ENCODE data around the gene LCMT1. TPM values are rescaled to one million over a fixed set of nuclear protein-coding genes. Genes with fewer than 3 reads are reported as not detected.

The LCMT1 gene
- total and polyA plus RNA-seq, 2 experiments from 2014 or later = 45.8 to 79.5 TPM

DNA sequence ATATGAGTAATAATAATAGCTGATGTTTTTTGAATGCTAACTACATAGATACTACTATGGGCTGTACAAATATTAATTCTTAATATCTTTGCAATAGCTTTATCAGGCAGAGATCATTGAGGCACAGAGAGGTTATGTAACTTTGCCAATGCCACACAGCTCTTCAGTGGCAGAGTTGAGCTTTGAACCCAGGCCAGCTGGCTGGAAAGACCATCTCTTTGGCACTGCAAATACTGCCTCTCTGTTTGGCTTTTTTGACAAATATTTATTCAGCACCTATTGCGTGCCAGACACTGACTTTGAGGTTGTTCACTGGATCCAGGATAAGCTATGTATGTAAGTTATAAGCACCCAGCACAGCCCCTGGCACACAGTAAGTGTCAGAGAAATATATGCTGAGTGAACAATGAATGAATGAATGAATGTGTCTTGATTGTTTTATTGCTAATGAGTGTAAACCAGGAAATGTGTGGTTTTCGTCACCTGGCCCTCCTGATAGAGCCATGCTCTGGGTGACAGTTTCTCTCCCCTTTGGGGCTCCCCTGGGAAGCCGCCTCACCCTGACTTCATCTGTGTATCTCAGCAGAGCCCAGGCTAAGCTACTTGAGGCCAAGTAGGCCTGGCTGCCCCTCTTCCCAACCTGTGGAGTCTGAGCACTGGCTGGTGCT is 107.7 kb downstream of the LCMT1 start:
- Histone ChIP-seq H3K9me3 (ENCODE audit: low read depth) (no peaks in the 10 kb centered on the region), H3K36me3 (no peaks in the 10 kb centered on the region), H3K27me3 (no peaks in the 10 kb centered on the region), H3K4me1 (ENCODE audit: low read depth) (peaks cover 5% of the 10 kb centered on the region), H3K4me3 (no peak overlapping the region), H3K27ac (no peak overlapping the region)
- no peak for DNase-seq (ENCODE audit: low read depth in 1 of 2, low spot score in 1 of 2)
- TF ChIP-seq, protein P1, sequence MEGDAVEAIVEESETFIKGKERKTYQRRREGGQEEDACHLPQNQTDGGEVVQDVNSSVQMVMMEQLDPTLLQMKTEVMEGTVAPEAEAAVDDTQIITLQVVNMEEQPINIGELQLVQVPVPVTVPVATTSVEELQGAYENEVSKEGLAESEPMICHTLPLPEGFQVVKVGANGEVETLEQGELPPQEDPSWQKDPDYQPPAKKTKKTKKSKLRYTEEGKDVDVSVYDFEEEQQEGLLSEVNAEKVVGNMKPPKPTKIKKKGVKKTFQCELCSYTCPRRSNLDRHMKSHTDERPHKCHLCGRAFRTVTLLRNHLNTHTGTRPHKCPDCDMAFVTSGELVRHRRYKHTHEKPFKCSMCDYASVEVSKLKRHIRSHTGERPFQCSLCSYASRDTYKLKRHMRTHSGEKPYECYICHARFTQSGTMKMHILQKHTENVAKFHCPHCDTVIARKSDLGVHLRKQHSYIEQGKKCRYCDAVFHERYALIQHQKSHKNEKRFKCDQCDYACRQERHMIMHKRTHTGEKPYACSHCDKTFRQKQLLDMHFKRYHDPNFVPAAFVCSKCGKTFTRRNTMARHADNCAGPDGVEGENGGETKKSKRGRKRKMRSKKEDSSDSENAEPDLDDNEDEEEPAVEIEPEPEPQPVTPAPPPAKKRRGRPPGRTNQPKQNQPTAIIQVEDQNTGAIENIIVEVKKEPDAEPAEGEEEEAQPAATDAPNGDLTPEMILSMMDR (IDR thresholded peaks at IDR 0.05; ENCODE audit: low read depth, low read length) = no peak

DNA sequence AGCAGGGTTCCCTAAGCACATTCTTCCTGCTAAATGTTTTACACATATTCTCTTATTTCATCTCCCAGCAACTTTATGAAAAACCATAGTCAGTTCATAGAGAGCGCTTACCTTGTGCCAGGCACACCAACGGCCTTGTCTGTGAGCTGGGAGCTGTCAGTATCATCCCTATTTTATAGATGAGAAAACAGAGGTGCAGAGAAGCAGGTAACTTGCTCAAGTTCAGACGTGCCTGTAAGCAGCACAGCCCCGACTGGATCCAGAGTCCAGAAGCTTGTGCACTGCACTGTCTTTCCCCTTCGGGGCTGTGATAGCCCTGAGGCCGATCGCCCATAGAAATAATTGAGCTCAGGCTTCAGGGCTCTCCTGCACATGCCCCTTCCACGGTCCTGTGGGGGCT is 111.4 kb downstream of the LCMT1 start:
- H3K4me1 ChIP-seq (ENCODE audit: low read depth) = peaks cover 8% of the 10 kb centered on the region
- H3K4me3 ChIP-seq = no peak overlapping the region
- H3K9me3 ChIP-seq (ENCODE audit: low read depth) = no peaks in the 10 kb centered on the region
- DNase-seq (ENCODE audit: low read depth in 1 of 2, low spot score in 1 of 2) = no peak
- TF ChIP-seq, protein P1 (IDR thresholded peaks at IDR 0.05; ENCODE audit: low read depth, low read length) = no peak
- H3K36me3 ChIP-seq = no peaks in the 10 kb centered on the region
- no peak overlapping the region for H3K27ac ChIP-seq
- H3K27me3 ChIP-seq = no peaks in the 10 kb centered on the region

DNA sequence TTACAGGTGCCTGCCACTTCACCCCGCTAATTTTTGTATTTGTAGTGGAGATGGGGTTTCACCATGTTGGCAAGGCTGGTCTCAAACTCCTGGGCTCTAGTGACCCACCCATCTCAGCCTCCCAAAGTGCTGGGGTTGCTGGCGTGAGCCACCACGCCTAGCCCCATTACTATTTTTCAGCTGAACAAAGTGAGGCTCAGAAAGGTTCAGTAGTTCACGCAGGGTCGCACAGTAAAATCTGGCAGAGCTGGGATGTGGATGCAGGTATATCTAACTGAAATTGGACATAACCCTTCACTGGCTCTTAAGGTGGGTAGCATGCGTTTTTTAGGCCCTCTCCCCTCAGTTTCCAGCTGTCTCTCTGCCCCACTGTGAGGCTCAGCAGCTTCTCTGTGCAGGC is 112.4 kb downstream of the LCMT1 start:
- H3K36me3 ChIP-seq = no peaks in the 10 kb centered on the region

DNA sequence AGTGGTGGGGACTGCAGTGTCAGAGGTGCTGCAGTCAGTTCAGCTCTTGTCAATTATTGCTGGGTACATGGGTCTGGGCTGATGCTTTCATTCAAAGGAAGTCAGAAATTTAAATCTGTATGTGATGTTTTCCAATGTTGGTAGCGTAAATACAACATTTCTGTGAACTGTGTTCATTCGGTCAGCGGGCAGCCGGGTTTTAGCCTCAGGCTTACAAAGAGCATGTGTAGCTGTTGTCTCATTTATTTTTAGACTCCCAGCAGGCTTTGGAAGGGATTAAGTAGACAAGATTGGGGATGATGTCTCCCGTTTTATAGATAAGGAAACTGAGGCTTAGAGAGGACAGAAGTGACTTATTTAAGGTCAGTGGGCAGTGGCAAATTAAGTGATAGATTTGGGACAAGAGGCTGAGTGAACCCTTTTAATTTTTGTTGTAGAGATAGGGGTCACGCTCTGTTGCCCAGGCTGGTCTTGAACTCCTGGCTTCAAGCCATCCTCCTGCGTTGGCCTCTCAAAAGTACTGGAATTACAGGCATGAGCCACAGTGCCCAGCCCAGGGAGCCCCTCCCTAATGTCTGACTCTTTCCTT is 113.3 kb downstream of the LCMT1 start:
- no peak for DNase-seq (ENCODE audit: low read depth in 1 of 2, low spot score in 1 of 2)
- Histone ChIP-seq H3K27ac (no peak overlapping the region), H3K4me1 (ENCODE audit: low read depth) (peaks cover 8% of the 10 kb centered on the region), H3K9me3 (ENCODE audit: low read depth) (no peaks in the 10 kb centered on the region), H3K4me3 (no peak overlapping the region), H3K36me3 (no peaks in the 10 kb centered on the region), H3K27me3 (no peaks in the 10 kb centered on the region)
- TF ChIP-seq, protein P1 (IDR thresholded peaks at IDR 0.05; ENCODE audit: low read depth, low read length) = no peak

More for the DNA sequence above, 112.4 kb downstream of the LCMT1 start:
- Histone ChIP-seq H3K9me3 (ENCODE audit: low read depth) (no peaks in the 10 kb centered on the region), H3K4me1 (ENCODE audit: low read depth) (peaks cover 8% of the 10 kb centered on the region), H3K4me3 (no peak overlapping the region), H3K27ac (no peak overlapping the region), H3K27me3 (no peaks in the 10 kb centered on the region)
- TF ChIP-seq, protein P1 (IDR thresholded peaks at IDR 0.05; ENCODE audit: low read depth, low read length) = no peak
- no peak for DNase-seq (ENCODE audit: low read depth in 1 of 2, low spot score in 1 of 2)

Other genes with a start within 250 kb of the LCMT1 start
- gene ARHGAP17, start 96.4 kb upstream of the LCMT1 start, total RNA-seq = 33.3 and 38.8 TPM in 2 replicates
- gene ARHGAP17, start 96.4 kb upstream of the LCMT1 start, polyA plus RNA-seq = 40.0 and 44.5 TPM in 2 replicates
- 0.81 and 0.83 TPM in 2 replicates for gene AQP8, start 105.2 kb downstream of the LCMT1 start, total RNA-seq
- 0.62 and 1.1 TPM in 2 replicates for gene AQP8, start 105.2 kb downstream of the LCMT1 start, polyA plus RNA-seq
- gene ZKSCAN2, start 146.1 kb downstream of the LCMT1 start, total RNA-seq = 10.3 and 11.4 TPM in 2 replicates
- 4.8 and 6.8 TPM in 2 replicates for gene ZKSCAN2, start 146.1 kb downstream of the LCMT1 start, polyA plus RNA-seq

Data from cardiac muscle cell (in vitro differentiated cells and primary cell).